HCT116 (cell line): ENCODE data around the gene PHLDB3. TPM values are rescaled to one million over a fixed set of nuclear protein-coding genes. Genes with fewer than 3 reads are reported as not detected.
A peak's percentile ranks its signal among the peaks of the same experiment; 100 is the strongest.

ENCODE experiments used
- ATAC-seq: fragments of 200-7000 bp; cut with Tn5 transposase; 2 replicates; pipeline ENCODE4 v1.9.1; 2020; ENCODE audit warnings: mild to moderate bottlenecking, moderate library complexity
- BruUV-seq: library from RNA; stranded (reverse); fragments of 400-500 nt; replicated peaks from 2 replicates; lab custom pipeline; 2021; lab: Mats Ljungman, UMichigan
- CTCF ChIA-PET: fragments of 300-600 bp; sonication (Branson Sonifier 250); formaldehyde crosslinking; loops from one replicate; lab custom pipeline; 2021; ENCODE audit warnings: antibody characterized with exemption; lab: Charles Lee
- POLR2A ChIA-PET: fragments of 300-600, 350-600 bp; sonication (Branson Sonifier 250); formaldehyde crosslinking; loops from one replicate; lab custom pipeline; 2021; ENCODE audit warnings: antibody characterized with exemption; lab: Charles Lee
- RAD21 ChIA-PET, 2 experiments: fragments of 300-600 bp; sonication (Branson Sonifier 250); formaldehyde crosslinking; loops; one replicate each; lab custom pipeline; 2023; ENCODE audit warnings: low total read pairs in 2 of 2; ENCODE audit not compliant: uncharacterized antibody in 2 of 2, unreplicated experiment in 2 of 2, low non-redundant PET in 1 of 2; lab: Charles Lee
- DNase-seq: peaks from one replicate; pipeline ENCODE4 v3.0.0-alpha.2; 2010; ENCODE audit warnings: low read depth, low spot score
- H2AFZ ChIP-seq: fragments of 200-600 bp; shearing (Covaris generic), sonication (generic); 2 replicates; pipeline ENCODE4 v1.6.1; 2017; ENCODE audit warnings: low read depth, mixed run types, mixed read lengths, antibody characterized with exemption, low read length; ENCODE audit not compliant: poor library complexity, severe bottlenecking
- H3K27ac ChIP-seq: 2 replicates; pipeline ENCODE4 v1.5.1; 2012; ENCODE audit warnings: low read depth, low read length
- H3K27me3 ChIP-seq: fragments of 200-600 bp; sonication (generic); 2 replicates; pipeline ENCODE4 v1.6.1; 2016; ENCODE audit warnings: mixed run types, low read length, mixed read lengths; ENCODE audit not compliant: insufficient read depth
- H3K36me3 ChIP-seq, 2 experiments: fragments of 200-500 bp in 1 of 2; fragments of 200-600 bp in 1 of 2; sonication (Bioruptor generic) in 1 of 2; sonication (generic) in 1 of 2; 2 replicates each; pipeline versions ENCODE4 v1.5.1 to v1.6.1; 2014 to 2016; ENCODE audit warnings: low read length in 2 of 2, inconsistent platforms in 1 of 2, mixed read lengths in 1 of 2, mixed run types in 1 of 2; ENCODE audit not compliant: insufficient read depth in 2 of 2, control insufficient read depth in 1 of 2
- H3K4me1 ChIP-seq, 2 experiments: fragments of 200-600 bp in 1 of 2; sonication (generic) in 1 of 2; 2 replicates each; pipeline versions ENCODE4 v1.5.1 to v1.6.1; 2012 to 2017; ENCODE audit warnings: low read length in 2 of 2, inconsistent platforms in 1 of 2, mild to moderate bottlenecking in 1 of 2, mixed read lengths in 1 of 2, mixed run types in 1 of 2, moderate library complexity in 1 of 2; ENCODE audit not compliant: insufficient read depth in 2 of 2, control insufficient read depth in 1 of 2
- H3K4me2 ChIP-seq: fragments of 200-600 bp; sonication (generic); 2 replicates; pipeline ENCODE4 v1.6.1; 2017; ENCODE audit warnings: mixed run types, low read length, mixed read lengths
- H3K4me3 ChIP-seq, 2 experiments: fragments of 200-600 bp in 1 of 2; sonication (generic) in 1 of 2; replicated peaks in 1 of 2; 2 replicates each; pipeline ENCODE4 v1.5.1; 2011 to 2016; ENCODE audit warnings: low read length in 2 of 2, control low read depth in 1 of 2, low read depth in 1 of 2, mild to moderate bottlenecking in 1 of 2, mixed read lengths in 1 of 2, mixed run types in 1 of 2
- H3K79me2 ChIP-seq: fragments of 200-600 bp; sonication (generic); 2 replicates; pipeline ENCODE4 v1.6.1; 2017; ENCODE audit warnings: mild to moderate bottlenecking, mixed run types, low read length, moderate library complexity, mixed read lengths; ENCODE audit not compliant: insufficient read depth
- H3K9ac ChIP-seq: fragments of 200-600 bp; sonication (generic); 2 replicates; pipeline ENCODE4 v1.6.1; 2016; ENCODE audit warnings: low read length, mixed read lengths
- H3K9me2 ChIP-seq: fragments of 200-600 bp; sonication (generic), shearing (Covaris generic); 2 replicates; pipeline ENCODE4 v1.6.1; 2017; ENCODE audit warnings: mixed run types, mild to moderate bottlenecking, moderate library complexity; ENCODE audit not compliant: insufficient read depth
- H3K9me3 ChIP-seq, 2 experiments: fragments of 200-500 bp in 1 of 2; fragments of 200-600 bp in 1 of 2; sonication (Bioruptor generic) in 1 of 2; sonication (generic) in 1 of 2; 2 replicates each; pipeline ENCODE4 v1.6.1; 2014 to 2017; ENCODE audit warnings: low read length in 2 of 2, mixed read lengths in 2 of 2, inconsistent platforms in 1 of 2, low read depth in 1 of 2, mild to moderate bottlenecking in 1 of 2, mixed run types in 1 of 2, moderate library complexity in 1 of 2; ENCODE audit not compliant: control insufficient read depth in 1 of 2, insufficient read depth in 1 of 2
- H4K20me1 ChIP-seq: fragments of 200-600 bp; sonication (generic), shearing (Covaris generic); 2 replicates; pipeline ENCODE4 v1.6.1; 2017; ENCODE audit warnings: mixed run types, mild to moderate bottlenecking, moderate library complexity; ENCODE audit not compliant: insufficient read depth
- ATF3 ChIP-seq: IDR thresholded peaks from 2 replicates; pipeline ENCODE4 v1.6.1; 2012
- CTCF ChIP-seq, 3 experiments: fragments of 200-600 bp in 1 of 3; sonication (generic) in 1 of 3; IDR thresholded peaks in 2 of 3; conservative IDR thresholded peaks in 1 of 3; 2 replicates each; pipeline ENCODE4 v1.5.1; 2012 to 2017; ENCODE audit warnings: low read depth in 2 of 3, low read length in 2 of 3, antibody characterized with exemption in 1 of 3, borderline replicate concordance in 1 of 3, control low read depth in 1 of 3, mild to moderate bottlenecking in 1 of 3, mixed read lengths in 1 of 3, mixed run types in 1 of 3, moderate library complexity in 1 of 3; ENCODE audit not compliant: insufficient read depth in 1 of 3
- RAD21 ChIP-seq: IDR thresholded peaks from 2 replicates; pipeline ENCODE4 v1.6.1; 2012; ENCODE audit warnings: low read depth, mild to moderate bottlenecking
- intact Hi-C: fragments of 100-400 bp; cut with micrococcal nuclease; formaldehyde crosslinking; loops from 2 replicates; pipeline ENCODE4 v1.10.0; 2022
- total RNA-seq: library from RNA; stranded (reverse); gene quantifications from one replicate; pipeline ENCODE4 v1.2.1, GENCODE V29; 2021; ENCODE audit not compliant: unreplicated experiment

PHLDB3 gene
- total RNA-seq, 1 experiment from 2014 or later = 15.5 TPM

DNA sequence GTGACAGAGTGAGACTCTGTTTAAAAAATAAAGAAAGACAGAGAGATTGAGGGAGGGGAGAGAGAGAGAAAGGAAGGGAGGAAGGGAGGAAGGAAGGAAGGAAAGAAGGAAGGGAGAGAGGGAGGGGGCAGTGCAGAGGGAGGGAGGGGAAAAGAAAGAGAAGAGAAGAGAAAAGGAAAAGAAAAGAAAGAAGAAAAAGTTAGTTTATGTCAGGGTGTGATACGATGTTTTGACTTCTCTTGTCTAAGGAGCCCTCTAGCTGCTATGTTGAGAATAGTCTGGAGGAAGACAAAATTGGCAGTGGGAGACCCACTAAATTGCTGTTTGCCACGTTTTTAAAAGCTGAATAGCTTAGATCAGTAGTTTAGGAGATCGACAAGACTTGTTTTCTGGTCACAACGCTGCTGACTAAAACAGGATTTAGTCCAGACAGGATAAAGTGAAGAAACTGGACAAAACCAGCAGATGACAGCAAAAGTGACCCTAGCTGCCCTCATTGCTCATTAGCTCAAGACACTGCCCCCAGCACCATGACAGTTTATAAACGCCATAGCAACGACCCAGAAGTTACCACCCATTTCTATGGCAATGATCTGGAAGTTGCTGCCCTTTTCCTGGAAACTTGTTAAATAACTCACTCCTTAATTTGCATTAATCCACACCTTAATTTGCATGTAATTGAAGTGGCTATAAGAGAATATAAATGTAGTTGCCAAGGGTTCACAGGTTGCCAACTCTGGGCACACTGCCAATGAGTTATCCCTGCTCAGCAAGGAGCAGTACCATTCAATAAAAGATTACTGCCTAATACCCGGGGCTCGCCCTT, 78.8 kb downstream of the PHLDB3 start:
- peak; percentile 86 for ATAC-seq
- Histone ChIP-seq H3K9me2 (no peaks in the 10 kb centered on the region), H3K4me1 (peaks cover 7 to 17% of the 10 kb centered on the region in 2 experiments), H3K79me2 (no peaks in the 10 kb centered on the region), H3K9me3 (no peaks in the 10 kb centered on the region), H4K20me1 (no peaks in the 10 kb centered on the region), H3K27ac (no peak overlapping the region), H3K4me2 (peak overlapping the region; percentile 55), H3K36me3 (no peaks in the 10 kb centered on the region), H2AFZ (peak overlapping the region; percentile 99), H3K27me3 (no peaks in the 10 kb centered on the region), H3K9ac (no peak overlapping the region), H3K4me3 (0 out of 4 replicates have a peak overlapping the region, but pooled peaks of 1 of the 2 experiments have one; percentile 9)
- DNase-seq = peak; percentile 18
- RAD21 ChIA-PET = no interaction called here
- TF ChIP-seq ATF3 (no peak), CTCF (IDR thresholded peaks at IDR 0.05 in 2 of 3, conservative IDR thresholded peaks at IDR 0.05 in 1 of 3; ENCODE audit: borderline replicate concordance in 1 of 3, insufficient read depth in 1 of 3, low read depth in 2 of 3, low read length in 2 of 3) (peak; percentile 30 to 69 (median 57); a peak in 5 of 6 replicates), RAD21 (peak; percentile 57; the same call in 1 of the 2 replicates)
- no TSS peak for BruUV-seq
- POLR2A ChIA-PET = interaction anchor here (1.0 kb wide), 1 partner anchor 107 kb away, joined by 3 read pairs; the partner anchor contains the start of gene ZNF575
- CTCF ChIA-PET = interaction anchor here (0.8 to 1.8 kb wide), 9 partner anchors 8 to 321 kb away, joined by 3 to 14 read pairs (median 3); partner anchors contain the start of gene ZNF575
- intact Hi-C loops = no loop called here

Other genes with a start within 250 kb of the PHLDB3 start
- gene PSG9, start 235.2 kb downstream of the PHLDB3 start, total RNA-seq = not detected
- not detected for gene CD177, start 151.1 kb downstream of the PHLDB3 start, total RNA-seq
- not detected for gene TEX101, start 89.9 kb downstream of the PHLDB3 start, total RNA-seq
- 3.6 TPM for gene LYPD3, start 39.1 kb downstream of the PHLDB3 start, total RNA-seq
- 64.3 TPM for gene ETHE1, start 22.5 kb upstream of the PHLDB3 start, total RNA-seq
- gene ZNF575, start 28.4 kb upstream of the PHLDB3 start, total RNA-seq = 1.9 TPM
- 37.4 TPM for gene XRCC1, start 70.8 kb upstream of the PHLDB3 start, total RNA-seq
- 0.17 TPM for gene PINLYP, start 71.1 kb upstream of the PHLDB3 start, total RNA-seq
- gene IRGQ, start 91.4 kb upstream of the PHLDB3 start, total RNA-seq = 14.6 TPM
- gene ZNF576, start 91.8 kb upstream of the PHLDB3 start, total RNA-seq = 11.2 TPM
- not detected for gene SRRM5, start 107.3 kb upstream of the PHLDB3 start, total RNA-seq
- 39.6 TPM for gene ZNF428, start 114.9 kb upstream of the PHLDB3 start, total RNA-seq
- gene CADM4, start 135.1 kb upstream of the PHLDB3 start, total RNA-seq = 28.7 TPM
- 98.1 TPM for gene PLAUR, start 165.4 kb upstream of the PHLDB3 start, total RNA-seq
- gene IRGC, start 211.3 kb upstream of the PHLDB3 start, total RNA-seq = not detected